Measurements from ENCODE around the gene SLC44A4.

SLC44A4 gene

GRCh38 chr6:31896493-31896855 lies 17.7 kb upstream of the SLC44A4 start:
- H3K4me3 ChIP-seq (replicated peaks; ENCODE audit: low read depth, low read length), result peak overlapping the region; percentile 92
- peaks cover 6% of the 10 kb centered on the region for H3K36me3 ChIP-seq (ENCODE audit: control insufficient read depth, insufficient read depth, low read length)
- DNase-seq (ENCODE audit: extremely low read depth, insufficient read length), result no peak
- no peak for TF ChIP-seq CTCF (IDR thresholded peaks at IDR 0.05; ENCODE audit: insufficient read depth, low read length, poor library complexity, severe bottlenecking)
- no peaks in the 10 kb centered on the region for H3K27me3 ChIP-seq (replicated peaks; ENCODE audit: control insufficient read depth, insufficient read depth, low read length)

GRCh38 chr6:31892821-31893220 lies 14.0 kb upstream of the SLC44A4 start:
- Histone ChIP-seq H3K36me3 (ENCODE audit: control insufficient read depth, insufficient read depth, low read length) (peaks cover 17% of the 10 kb centered on the region), H3K4me3 (replicated peaks; ENCODE audit: low read depth, low read length) (no peak overlapping the region), H3K27me3 (replicated peaks; ENCODE audit: control insufficient read depth, insufficient read depth, low read length) (no peaks in the 10 kb centered on the region)
- no peak for TF ChIP-seq CTCF (IDR thresholded peaks at IDR 0.05; ENCODE audit: insufficient read depth, low read length, poor library complexity, severe bottlenecking)
- DNase-seq (ENCODE audit: extremely low read depth, insufficient read length), result no peak

GRCh38 chr6:31889331-31889972 lies 10.7 kb upstream of the SLC44A4 start:
- H3K4me3 ChIP-seq (replicated peaks; ENCODE audit: low read depth, low read length), result no peak overlapping the region
- TF ChIP-seq CTCF (IDR thresholded peaks at IDR 0.05; ENCODE audit: insufficient read depth, low read length, poor library complexity, severe bottlenecking), result no peak
- H3K36me3 ChIP-seq (ENCODE audit: control insufficient read depth, insufficient read depth, low read length), result peaks cover 32% of the 10 kb centered on the region
- DNase-seq (ENCODE audit: extremely low read depth, insufficient read length), result no peak
- H3K27me3 ChIP-seq (replicated peaks; ENCODE audit: control insufficient read depth, insufficient read depth, low read length), result no peaks in the 10 kb centered on the region

- Histone ChIP-seq H3K4me3 (replicated peaks; ENCODE audit: low read depth, low read length) (no peak overlapping the region), H3K36me3 (ENCODE audit: control insufficient read depth, insufficient read depth, low read length) (peaks cover 36% of the 10 kb centered on the region), H3K27me3 (replicated peaks; ENCODE audit: control insufficient read depth, insufficient read depth, low read length) (no peaks in the 10 kb centered on the region)
- TF ChIP-seq CTCF (IDR thresholded peaks at IDR 0.05; ENCODE audit: insufficient read depth, low read length, poor library complexity, severe bottlenecking), result peak; percentile 93
- DNase-seq (ENCODE audit: extremely low read depth, insufficient read length), result no peak
Observed at GRCh38 chr6:31888276-31889258, 9.8 kb upstream of the SLC44A4 start.

- H3K36me3 ChIP-seq (ENCODE audit: control insufficient read depth, insufficient read depth, low read length), result peaks cover 43% of the 10 kb centered on the region
- DNase-seq (ENCODE audit: extremely low read depth, insufficient read length), result no peak
- no peaks in the 10 kb centered on the region for H3K27me3 ChIP-seq (replicated peaks; ENCODE audit: control insufficient read depth, insufficient read depth, low read length)
- no peak overlapping the region for H3K4me3 ChIP-seq (replicated peaks; ENCODE audit: low read depth, low read length)
- TF ChIP-seq CTCF (IDR thresholded peaks at IDR 0.05; ENCODE audit: insufficient read depth, low read length, poor library complexity, severe bottlenecking), result no peak
Observed at GRCh38 chr6:31887173-31888007, 8.6 kb upstream of the SLC44A4 start.
